HG03432 (cell line): Measurements from ENCODE around the gene CEP20.

ENCODE experiments used
- ATAC-seq: cut with Tn5 transposase; IDR thresholded peaks from one replicate; pipeline ENCODE4 v1.9.1; 2021; ENCODE audit warnings: mild to moderate bottlenecking, moderate library complexity; ENCODE audit not compliant: unreplicated experiment

CEP20 gene

GRCh38 chr16:15898654-15899053 lies 10.3 kb upstream of the CEP20 start:
- ATAC-seq, result no peak

GRCh38 chr16:15897834-15898254 lies 9.4 kb upstream of the CEP20 start:
- peak; percentile 69 for ATAC-seq

- no peak for ATAC-seq
These were observed 8.8 kb upstream of the CEP20 start for GRCh38 chr16:15897121-15897780.

GRCh38 chr16:15894571-15895374 lies 6.4 kb upstream of the CEP20 start:
- ATAC-seq, result no peak

DNA sequence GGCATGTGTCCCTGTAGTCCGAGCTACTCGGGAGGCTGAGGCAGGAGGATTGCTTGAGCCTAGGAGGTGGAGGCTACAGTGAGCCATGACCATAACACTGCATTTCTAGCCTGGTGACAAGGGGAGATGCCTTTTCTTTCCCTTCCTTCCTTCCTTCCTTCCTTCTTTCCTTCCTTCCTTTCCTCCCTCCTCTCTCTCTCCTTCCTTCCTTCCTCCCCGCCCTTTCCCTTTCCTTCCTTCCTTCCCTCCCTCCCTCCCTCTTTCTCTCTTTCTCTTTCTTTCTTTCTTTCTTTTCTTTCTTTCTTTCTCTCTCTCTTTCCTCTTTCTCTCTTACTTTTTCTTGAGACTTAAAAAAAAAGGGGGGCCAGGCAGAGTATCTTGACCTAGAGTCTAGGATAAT lies 3.1 kb upstream of the CEP20 start:
- no peak for ATAC-seq

- no peak for ATAC-seq
These were observed 1.1 kb downstream of the CEP20 start for GRCh38 chr16:15887283-15887682.

GRCh38 chr16:15886078-15886477 lies 2.3 kb downstream of the CEP20 start:
- ATAC-seq, result no peak

GRCh38 chr16:15885560-15886001 lies 2.8 kb downstream of the CEP20 start:
- no peak for ATAC-seq

DNA sequence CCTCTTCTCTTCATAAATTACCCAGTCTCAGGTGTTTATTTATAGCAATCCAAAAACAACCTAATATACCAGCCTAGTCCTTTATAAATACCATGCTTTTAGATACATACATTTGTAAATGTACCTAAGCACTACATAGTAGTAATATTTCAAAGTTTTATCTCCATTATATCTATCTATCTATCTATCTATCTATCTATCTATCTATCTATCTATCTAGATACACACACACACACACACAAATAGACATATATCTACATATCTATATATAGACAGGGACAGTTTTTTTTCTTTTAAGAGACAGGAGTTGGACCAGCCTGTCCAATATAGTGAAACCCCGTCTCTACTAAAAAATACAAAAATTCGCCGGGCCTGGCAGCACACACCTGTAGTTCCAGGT lies 5.8 kb downstream of the CEP20 start:
- ATAC-seq, result no peak

GRCh38 chr16:15881794-15882379 lies 6.5 kb downstream of the CEP20 start:
- no peak for ATAC-seq

DNA sequence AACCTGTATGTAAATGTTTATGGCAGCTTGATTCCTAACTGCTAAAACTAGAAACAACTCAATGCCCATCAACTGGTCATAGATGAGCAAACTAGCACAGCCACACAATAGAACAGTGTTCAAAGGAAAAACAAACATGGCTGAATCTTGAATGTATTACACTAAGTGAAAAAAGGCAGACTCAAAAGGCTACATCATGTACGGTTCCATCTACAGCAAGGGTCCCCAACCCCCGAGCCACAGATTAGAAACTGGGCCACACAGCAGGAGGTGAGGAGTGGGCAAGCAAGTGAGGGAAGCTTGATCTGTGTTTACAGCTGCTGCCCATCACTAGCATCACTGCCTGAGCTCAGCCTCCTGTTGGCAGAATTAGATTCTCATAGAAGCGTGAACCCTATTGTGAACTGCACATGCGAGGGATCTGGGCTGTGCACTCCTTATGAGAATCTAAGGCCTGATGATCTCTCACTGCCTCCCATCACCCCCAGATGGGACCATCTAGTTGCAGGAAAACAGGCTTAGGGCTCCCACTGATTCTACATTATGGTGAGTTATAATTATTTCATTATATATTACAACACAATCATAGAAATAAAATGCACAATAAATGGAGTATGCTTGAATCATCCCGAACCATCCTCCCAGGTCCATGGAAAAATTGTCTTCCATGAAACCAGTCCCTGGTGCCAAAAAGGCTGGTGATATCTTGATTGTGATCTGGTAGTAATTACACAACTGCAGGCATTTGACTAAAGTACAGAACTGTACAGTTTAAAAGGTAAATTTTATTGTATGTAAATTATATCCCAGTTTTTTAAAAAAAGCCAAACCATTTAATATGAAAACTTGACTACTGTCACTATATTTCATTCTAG lies 7.7 kb downstream of the CEP20 start:
- ATAC-seq, result no peak

- no peak for ATAC-seq
These were observed 9.1 kb downstream of the CEP20 start for GRCh38 chr16:15879255-15879811.

DNA sequence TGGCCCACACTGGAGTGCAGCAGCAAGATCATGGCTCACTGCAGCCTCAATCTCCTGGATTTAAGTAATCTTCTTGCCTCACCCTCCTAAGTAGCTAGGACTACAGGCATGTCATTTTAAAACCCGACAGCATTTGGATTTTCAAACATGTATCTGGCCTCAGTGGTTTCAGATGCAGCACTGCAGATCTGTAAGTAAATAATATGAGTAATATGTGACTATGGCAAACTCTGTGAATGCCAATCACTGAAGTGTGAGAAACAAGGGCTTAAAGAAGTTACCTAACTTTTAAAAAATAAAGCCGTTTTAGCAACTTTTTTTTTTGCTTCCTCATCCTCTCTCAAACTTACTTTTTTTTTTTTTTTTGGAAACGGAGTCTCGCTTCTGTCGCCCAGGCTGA lies 11.9 kb downstream of the CEP20 start:
- no peak for ATAC-seq

DNA sequence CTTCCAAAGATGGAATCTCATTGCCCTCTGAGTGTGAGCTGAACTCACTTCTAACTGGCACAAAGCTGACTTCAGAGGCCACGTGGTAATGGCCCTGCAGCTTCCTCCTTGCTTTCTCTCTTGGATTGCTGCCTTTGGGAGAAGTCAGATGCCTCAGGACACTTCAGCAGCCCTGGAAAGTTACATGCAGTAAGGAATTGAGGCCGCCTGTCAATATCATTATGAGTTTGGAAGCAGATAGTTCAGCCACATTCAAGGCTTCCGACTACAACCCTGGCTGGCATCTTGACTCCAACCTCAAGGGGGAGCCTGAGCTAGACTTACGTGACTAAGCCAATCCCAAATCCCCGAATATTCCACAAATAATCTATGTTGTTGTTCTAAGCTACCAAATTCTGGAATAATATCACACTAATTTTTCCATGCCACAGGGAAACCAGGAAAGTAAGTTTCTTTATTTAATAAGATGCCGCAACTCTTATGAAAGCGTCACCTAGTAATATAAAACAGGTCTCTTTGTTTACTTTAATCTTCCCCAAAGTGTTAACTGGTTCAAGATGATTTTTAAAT lies 13.6 kb downstream of the CEP20 start:
- no peak for ATAC-seq

GRCh38 chr16:15873737-15874136 lies 14.7 kb downstream of the CEP20 start:
- no peak for ATAC-seq

DNA sequence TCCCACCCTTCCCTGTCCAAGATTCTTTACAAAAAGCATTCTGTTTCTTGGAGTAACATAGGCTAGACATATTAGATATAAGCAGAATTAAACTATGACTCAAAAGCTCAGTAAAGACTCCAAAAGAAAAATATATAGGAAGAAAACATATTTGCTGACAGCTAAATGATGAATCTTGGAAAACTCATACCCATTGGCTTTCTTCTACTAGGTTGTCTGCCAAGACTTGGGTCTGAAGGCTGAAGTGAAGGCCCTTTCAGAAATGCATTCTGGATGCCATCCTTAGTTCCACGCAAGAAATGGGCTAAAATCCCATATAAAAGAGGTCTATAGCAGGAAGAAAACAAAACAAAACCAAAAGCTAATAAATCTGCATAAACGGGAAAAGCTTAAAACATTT lies 15.1 kb downstream of the CEP20 start:
- no peak for ATAC-seq

DNA sequence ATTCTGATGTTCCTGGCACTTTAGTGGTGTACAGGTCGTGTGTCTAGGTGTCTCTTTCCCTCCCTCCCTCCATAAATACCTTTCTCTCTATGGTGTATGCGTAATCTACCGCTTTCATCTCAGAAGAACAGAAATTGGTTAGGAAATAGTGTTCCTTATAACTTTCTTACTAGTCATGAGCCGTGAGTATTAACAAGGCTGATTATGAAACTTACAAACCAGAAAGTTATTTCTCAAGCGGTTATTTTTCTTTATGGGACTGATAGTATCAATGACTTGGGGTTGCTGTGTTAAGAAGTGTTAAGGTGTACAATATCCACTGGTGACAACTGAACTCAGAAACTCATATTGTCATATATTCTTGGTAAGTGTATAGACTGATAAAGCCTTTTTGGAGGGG lies 18.4 kb downstream of the CEP20 start:
- no peak for ATAC-seq

GRCh38 chr16:15866451-15866850 lies 22.0 kb downstream of the CEP20 start:
- ATAC-seq, result no peak

GRCh38 chr16:15865742-15866141 lies 22.7 kb downstream of the CEP20 start:
- no peak for ATAC-seq

GRCh38 chr16:15864939-15865338 lies 23.5 kb downstream of the CEP20 start:
- no peak for ATAC-seq
